ENCODE data around the gene RNPEPL1.

GRCh38 chr2:240538031-240538780, 30.1 kb upstream of the RNPEPL1 start:
- TF ChIP-seq POLR2AphosphoS5 (IDR thresholded peaks at IDR 0.05; ENCODE audit: low read depth), result no peak
- TF ChIP-seq REST (IDR thresholded peaks at IDR 0.05; ENCODE audit: insufficient replicate concordance, low read depth), result no peak
- TF ChIP-seq CTCF (IDR thresholded peaks at IDR 0.05; ENCODE audit: insufficient read depth, low read length), result no peak
- TF ChIP-seq GABPA (IDR thresholded peaks at IDR 0.05; ENCODE audit: low read depth), result no peak

Measured in HL-60 (cell line).